ENCODE results near the gene NEUROD1.

NEUROD1 gene

DNA sequence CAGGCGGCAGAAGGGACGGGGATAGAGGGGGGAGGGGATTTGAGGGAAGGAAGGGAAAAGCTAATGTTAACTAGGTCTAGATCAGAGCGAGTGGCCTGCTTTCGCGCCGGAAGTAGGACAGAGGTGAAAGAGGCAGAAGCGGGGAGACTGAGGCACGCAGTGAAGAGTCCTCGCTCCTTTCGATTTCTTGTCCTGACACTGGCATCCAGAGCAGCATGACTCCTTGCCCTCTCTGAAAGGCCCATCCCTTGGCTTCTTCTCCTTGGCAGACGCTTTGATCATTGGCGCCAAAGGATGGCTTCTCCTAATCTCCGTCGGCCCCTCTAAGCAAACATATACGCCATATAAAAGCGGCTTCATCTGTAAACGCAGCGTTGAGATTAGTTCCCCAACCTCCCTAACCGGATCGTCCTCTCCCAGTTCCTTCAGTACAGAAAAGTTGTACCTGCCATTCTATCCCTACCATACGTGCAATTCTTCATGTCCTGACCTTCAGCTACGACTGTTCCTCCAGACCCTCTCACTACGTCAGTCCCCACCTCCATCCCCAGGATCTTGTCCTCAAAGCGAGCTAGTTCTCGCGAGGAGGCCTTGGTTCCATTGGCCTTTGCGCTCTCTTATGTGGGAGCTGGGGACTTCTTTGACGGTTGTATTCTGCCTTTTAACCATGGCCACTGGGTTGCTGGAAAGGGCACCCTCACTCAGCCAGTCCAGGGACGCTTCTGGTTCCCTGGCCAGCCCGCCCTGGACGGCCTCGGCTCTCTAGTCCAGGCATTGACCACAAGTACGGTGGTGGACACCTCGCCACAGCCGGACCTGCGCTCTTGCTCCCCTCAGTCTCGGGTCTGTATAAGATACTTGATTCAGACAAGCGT lies 857 bp upstream of the NEUROD1 start:
- H3K4me1 ChIP-seq = no peaks in the 10 kb centered on the region
- no peak overlapping the region for H3K4me2 ChIP-seq
- H4K20me1 ChIP-seq = no peaks in the 10 kb centered on the region
- H3K27me3 ChIP-seq = peaks cover 41% of the 10 kb centered on the region
- H3K9me3 ChIP-seq = peaks cover 68% of the 10 kb centered on the region
- H3K4me3 ChIP-seq = no peak overlapping the region
- no peak overlapping the region for H3K27ac ChIP-seq
- no peaks in the 10 kb centered on the region for H3K36me3 ChIP-seq
- H3K9ac ChIP-seq = no peak overlapping the region
- no peak for TF ChIP-seq Cebpa-rat (IDR thresholded peaks at IDR 0.05)

DNA sequence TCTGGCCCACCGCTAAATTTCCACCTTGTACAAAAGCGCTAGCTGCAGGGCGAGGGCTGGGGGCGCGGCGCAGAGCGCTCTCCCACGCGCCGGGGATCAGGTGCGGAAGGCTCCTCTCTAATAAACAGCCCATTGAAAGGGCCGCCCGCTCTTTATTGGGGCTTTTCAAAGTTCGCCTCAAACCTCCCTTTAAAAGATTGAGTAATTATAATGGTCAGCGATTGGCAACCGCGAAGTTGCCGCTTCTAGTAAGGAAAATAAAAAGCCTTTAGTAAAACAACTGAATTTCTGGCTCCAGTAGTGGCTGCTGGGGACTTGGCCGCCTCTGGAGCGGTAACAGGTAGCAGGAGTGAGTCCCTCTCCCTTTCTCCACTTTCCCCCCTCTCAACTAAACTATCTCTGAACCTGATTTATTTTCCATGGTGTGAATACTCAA lies 755 bp downstream of the NEUROD1 start:
- Histone ChIP-seq H3K4me2 (no peak overlapping the region), H3K4me3 (no peak overlapping the region), H3K27me3 (peaks cover 35% of the 10 kb centered on the region)

DNA sequence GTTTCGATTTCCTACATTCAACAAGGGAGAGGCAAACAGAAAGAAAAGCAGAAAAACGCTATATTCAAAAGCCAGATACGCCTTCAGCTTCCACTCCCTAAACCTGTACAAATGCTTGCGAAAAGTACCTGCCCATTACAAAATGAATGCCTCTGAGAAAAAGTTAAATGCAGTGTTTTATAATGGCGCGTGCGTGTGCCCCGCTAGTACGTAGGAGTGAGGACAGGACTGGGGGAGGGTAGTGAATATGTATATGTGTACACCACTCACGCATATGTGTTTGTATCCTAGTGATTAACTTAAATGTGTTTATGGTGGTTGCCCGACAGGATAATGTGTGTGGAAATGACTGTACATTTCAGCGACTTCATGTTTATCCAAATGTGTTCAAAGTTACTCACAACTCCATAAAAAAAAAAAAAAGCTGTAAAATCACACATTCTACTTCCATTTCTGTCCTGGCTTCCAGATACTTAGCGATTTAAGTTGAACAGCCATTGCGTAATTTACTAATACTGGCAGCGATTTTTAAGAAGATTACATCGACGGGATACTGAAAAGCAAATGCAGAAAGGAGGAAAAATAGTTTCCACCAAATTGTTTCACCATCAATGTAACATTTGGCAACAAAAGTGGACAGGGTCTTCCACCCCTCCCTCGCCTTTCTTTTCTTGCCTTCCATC lies 1.3 kb downstream of the NEUROD1 start:
- peak; percentile 31; the same call in 1 of the 2 replicates for TF ChIP-seq Cebpa-rat (IDR thresholded peaks at IDR 0.05)
- H3K9ac ChIP-seq = no peak overlapping the region
- peaks cover 61% of the 10 kb centered on the region for H3K9me3 ChIP-seq
- H3K27me3 ChIP-seq = peaks cover 30% of the 10 kb centered on the region
- H3K4me1 ChIP-seq = no peaks in the 10 kb centered on the region
- H3K36me3 ChIP-seq = no peaks in the 10 kb centered on the region
- H3K27ac ChIP-seq = no peak overlapping the region
- H3K4me2 ChIP-seq = no peak overlapping the region
- H4K20me1 ChIP-seq = no peaks in the 10 kb centered on the region
- no peak overlapping the region for H3K4me3 ChIP-seq

More for the DNA sequence above, 755 bp downstream of the NEUROD1 start:
- no peaks in the 10 kb centered on the region for H4K20me1 ChIP-seq
- no peaks in the 10 kb centered on the region for H3K36me3 ChIP-seq
- no peak overlapping the region for H3K9ac ChIP-seq
- peaks cover 66% of the 10 kb centered on the region for H3K9me3 ChIP-seq
- TF ChIP-seq Cebpa-rat (IDR thresholded peaks at IDR 0.05) = 0 out of 2 replicates have a peak, but pooled peaks have one; percentile 3
- no peaks in the 10 kb centered on the region for H3K4me1 ChIP-seq
- H3K27ac ChIP-seq = no peak overlapping the region

DNA sequence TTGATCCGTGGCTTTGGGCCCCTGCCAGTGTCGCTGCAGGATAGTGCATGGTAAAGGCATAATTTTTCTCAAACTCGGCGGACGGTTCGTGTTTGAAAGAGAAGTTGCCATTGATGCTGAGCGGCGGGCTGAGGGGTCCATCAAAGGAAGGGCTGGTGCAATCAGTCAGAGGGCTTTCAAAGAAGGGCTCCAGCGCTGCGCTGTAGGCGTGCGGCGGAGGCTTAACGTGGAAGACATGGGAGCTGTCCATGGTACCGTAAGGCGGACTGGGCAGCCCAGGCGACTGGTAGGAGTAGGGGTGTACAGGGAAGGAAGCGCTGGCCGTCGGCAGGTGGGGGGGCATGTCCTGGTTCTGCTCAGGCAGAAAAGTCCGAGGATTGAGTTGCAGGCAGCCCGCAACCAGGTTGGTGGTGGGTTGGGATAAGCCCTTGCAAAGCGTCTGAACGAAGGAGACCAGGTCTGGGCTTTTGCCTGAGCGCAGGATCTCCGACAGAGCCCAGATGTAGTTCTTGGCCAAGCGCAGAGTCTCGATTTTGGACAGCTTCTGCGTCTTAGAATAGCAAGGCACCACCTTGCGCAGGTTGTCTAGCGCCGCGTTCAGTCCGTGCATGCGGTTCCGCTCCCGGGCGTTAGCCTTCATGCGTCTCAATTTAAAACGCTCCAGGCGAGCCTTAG lies 2.3 kb downstream of the NEUROD1 start:
- TF ChIP-seq Cebpa-rat (IDR thresholded peaks at IDR 0.05) = no peak
- Histone ChIP-seq H3K9ac (no peak overlapping the region), H3K36me3 (no peaks in the 10 kb centered on the region), H3K4me2 (no peak overlapping the region), H3K27me3 (peaks cover 22% of the 10 kb centered on the region), H4K20me1 (no peaks in the 10 kb centered on the region), H3K27ac (no peak overlapping the region), H3K4me3 (no peak overlapping the region), H3K9me3 (peaks cover 51% of the 10 kb centered on the region), H3K4me1 (0 out of 2 replicates have a peak, but pooled peaks cover 2% of the 10 kb centered on the region)

DNA sequence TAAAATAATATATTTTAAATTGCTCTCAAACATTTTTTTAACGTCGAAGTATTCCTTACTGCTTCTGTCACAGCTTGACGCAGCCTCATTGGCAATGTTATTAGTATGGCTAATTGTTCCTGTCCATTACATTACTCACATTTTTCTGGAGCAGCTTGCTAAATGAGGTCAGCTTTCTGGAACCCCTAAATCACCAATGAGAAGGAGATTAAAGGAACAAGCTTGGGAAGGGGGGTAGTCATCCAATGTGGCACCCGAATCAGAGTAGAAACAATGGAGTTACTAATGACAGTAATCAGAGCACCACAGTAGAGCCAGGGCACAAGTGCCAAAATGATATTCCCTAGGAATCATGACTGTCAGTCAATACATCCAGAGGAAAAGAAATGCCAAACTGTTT lies 5.1 kb downstream of the NEUROD1 start:
- Histone ChIP-seq H3K27ac (no peak overlapping the region), H3K4me2 (no peak overlapping the region), H3K4me3 (no peak overlapping the region), H3K9me3 (peaks cover 23% of the 10 kb centered on the region), H4K20me1 (no peaks in the 10 kb centered on the region), H3K4me1 (peaks cover 9% of the 10 kb centered on the region; the same call in 1 of the 2 replicates), H3K9ac (no peak overlapping the region), H3K27me3 (no peaks in the 10 kb centered on the region; the same call in 1 of the 2 replicates), H3K36me3 (no peaks in the 10 kb centered on the region)
- TF ChIP-seq Cebpa-rat (IDR thresholded peaks at IDR 0.05) = no peak

DNA sequence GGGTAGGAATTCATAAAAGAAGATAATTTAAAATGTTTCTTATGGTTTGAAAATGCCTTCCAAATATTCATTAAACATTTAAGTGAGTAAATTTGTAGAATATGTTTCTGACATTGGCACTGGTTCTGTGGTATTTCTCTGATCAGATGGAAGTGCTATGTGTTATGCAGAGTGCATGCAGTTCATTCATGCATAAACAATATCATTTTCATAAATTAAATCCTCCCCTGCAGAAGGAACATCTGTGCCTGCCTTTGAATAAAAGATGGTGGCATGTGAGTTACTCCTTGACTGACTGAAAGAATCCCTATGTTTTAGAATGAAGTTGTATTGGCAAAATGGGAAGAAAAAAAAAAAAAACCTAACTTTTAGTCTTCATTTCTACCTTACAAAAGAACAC lies 5.9 kb downstream of the NEUROD1 start:
- Histone ChIP-seq H3K27me3 (no peaks in the 10 kb centered on the region; the same call in 1 of the 2 replicates), H3K9ac (no peak overlapping the region), H3K27ac (no peak overlapping the region), H3K4me2 (no peak overlapping the region), H3K4me3 (no peak overlapping the region), H3K4me1 (peaks cover 9% of the 10 kb centered on the region; the same call in 1 of the 2 replicates), H3K9me3 (peaks cover 17% of the 10 kb centered on the region), H3K36me3 (no peaks in the 10 kb centered on the region), H4K20me1 (no peaks in the 10 kb centered on the region)
- no peak for TF ChIP-seq Cebpa-rat (IDR thresholded peaks at IDR 0.05)

DNA sequence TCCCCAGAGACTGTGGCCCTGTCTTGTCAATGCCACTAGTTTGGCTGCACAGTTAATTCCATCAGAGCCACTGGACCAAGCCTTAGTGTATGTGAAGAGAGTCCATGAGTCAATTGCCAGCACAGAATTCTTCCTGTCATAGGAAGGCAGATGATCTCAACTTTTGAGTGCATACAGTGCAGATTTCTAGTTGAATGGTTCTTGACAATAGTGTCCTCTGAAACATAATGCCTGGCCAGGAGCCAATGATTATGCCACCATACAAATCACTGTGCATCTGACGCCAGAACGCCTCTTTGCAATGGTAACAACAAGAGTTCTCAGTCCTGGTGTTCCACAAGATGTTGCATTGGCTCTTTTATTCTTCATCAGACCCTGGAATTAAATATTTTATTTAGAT lies 7.1 kb downstream of the NEUROD1 start:
- TF ChIP-seq Cebpa-rat (IDR thresholded peaks at IDR 0.05) = no peak
- Histone ChIP-seq H3K4me2 (no peak overlapping the region), H3K36me3 (no peaks in the 10 kb centered on the region), H3K9ac (no peak overlapping the region), H3K27ac (no peak overlapping the region), H3K9me3 (peaks cover 4% of the 10 kb centered on the region), H3K27me3 (no peaks in the 10 kb centered on the region), H4K20me1 (no peaks in the 10 kb centered on the region), H3K4me3 (no peak overlapping the region), H3K4me1 (peaks cover 9% of the 10 kb centered on the region; the same call in 1 of the 2 replicates)

DNA sequence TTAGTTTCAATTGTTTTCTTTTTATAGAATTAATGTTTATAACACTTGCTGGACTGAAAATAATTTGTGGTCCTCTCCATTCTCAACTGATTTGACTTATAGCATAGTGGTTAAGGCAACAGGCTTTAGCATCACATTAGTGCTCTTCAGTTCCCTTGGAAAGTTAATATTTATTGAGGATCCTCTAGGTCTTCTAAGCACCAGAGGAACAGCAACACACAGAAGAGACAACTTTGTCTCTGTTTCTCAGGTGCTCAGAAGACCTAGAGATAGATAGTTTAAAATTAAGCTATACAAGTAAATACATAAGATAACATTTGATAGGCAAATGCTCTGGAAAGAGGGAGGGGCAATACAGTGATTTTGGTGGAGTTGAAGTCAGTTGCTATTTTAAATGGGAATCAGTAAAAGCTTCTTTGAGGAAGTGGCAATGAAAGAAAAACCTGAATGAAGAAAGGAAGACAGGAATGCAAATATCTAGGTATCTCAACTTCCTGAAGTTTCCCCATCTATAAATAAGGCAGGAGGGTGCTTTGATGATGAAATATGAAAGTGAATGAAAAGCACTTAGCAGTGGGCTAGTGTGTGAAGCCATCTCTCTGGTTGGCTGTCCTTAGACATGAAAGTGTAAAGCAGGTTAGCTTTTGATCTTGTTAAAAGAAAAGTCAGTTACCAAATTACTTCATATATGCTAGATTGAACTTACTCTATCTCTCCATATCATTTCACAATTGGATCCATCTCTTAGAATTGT lies 7.9 kb downstream of the NEUROD1 start:
- no peak for TF ChIP-seq Cebpa-rat (IDR thresholded peaks at IDR 0.05)
- H3K4me3 ChIP-seq = no peak overlapping the region
- no peak overlapping the region for H3K27ac ChIP-seq
- no peaks in the 10 kb centered on the region for H3K27me3 ChIP-seq
- H3K36me3 ChIP-seq = no peaks in the 10 kb centered on the region
- H3K4me2 ChIP-seq = 0 out of 2 replicates have a peak overlapping the region, but pooled peaks have one; percentile 8
- no peak overlapping the region for H3K9ac ChIP-seq
- H4K20me1 ChIP-seq = no peaks in the 10 kb centered on the region
- H3K9me3 ChIP-seq = no peaks in the 10 kb centered on the region
- H3K4me1 ChIP-seq = peaks cover 9% of the 10 kb centered on the region; the same call in 1 of the 2 replicates

DNA sequence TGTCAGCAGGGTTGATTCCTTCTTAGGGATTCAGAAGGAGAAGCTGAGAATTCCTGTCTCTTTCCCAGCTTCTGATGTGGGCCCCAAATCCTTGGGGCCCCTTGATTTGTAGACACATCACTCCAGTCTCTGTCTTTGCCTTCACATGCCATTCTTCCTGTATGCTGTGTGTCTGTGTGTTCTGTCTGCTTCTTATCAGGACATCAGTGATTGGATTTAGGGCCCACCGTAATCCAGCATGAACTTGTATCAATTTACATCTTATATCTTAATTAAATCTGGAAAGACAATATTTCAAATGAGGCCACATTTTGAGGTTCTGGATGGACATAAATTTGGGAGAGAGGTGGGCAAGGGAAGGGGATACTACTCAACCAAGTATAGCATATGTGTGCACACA lies 9.7 kb downstream of the NEUROD1 start:
- Histone ChIP-seq H3K4me2 (no peak overlapping the region), H3K36me3 (no peaks in the 10 kb centered on the region), H3K9me3 (peaks cover 9% of the 10 kb centered on the region), H4K20me1 (no peaks in the 10 kb centered on the region), H3K9ac (no peak overlapping the region), H3K27ac (no peak overlapping the region), H3K4me1 (peaks cover 9% of the 10 kb centered on the region; the same call in 1 of the 2 replicates), H3K27me3 (no peaks in the 10 kb centered on the region), H3K4me3 (no peak overlapping the region)
- no peak for TF ChIP-seq Cebpa-rat (IDR thresholded peaks at IDR 0.05)
